Measurements from ENCODE around the gene IFFO2.
A peak's percentile ranks its signal among the peaks of the same experiment; 100 is the strongest.

Gene IFFO2

GRCh38 chr1:18934205-18935000, 22.1 kb downstream of the IFFO2 start:
- no peak for DNase-seq

- DNase-seq, result no peak
Measured at GRCh38 chr1:18932879-18933278, 23.6 kb downstream of the IFFO2 start.

- no peak for DNase-seq
Measured at GRCh38 chr1:18932387-18932786, 24.1 kb downstream of the IFFO2 start.

GRCh38 chr1:18931730-18932129, 24.7 kb downstream of the IFFO2 start:
- no peak for DNase-seq

- no peak for DNase-seq
Measured at GRCh38 chr1:18929686-18930085, 26.8 kb downstream of the IFFO2 start.

GRCh38 chr1:18928985-18929384, 27.5 kb downstream of the IFFO2 start:
- no peak for DNase-seq

- DNase-seq, result no peak
Measured at GRCh38 chr1:18928406-18928805, 28.1 kb downstream of the IFFO2 start.

- peak; percentile 45 for DNase-seq
Measured at GRCh38 chr1:18927654-18928272, 28.7 kb downstream of the IFFO2 start.

GRCh38 chr1:18927082-18927653, 29.3 kb downstream of the IFFO2 start:
- peak; percentile 56 for DNase-seq

GRCh38 chr1:18926315-18927081, 30.0 kb downstream of the IFFO2 start:
- peak; percentile 93 for DNase-seq

- DNase-seq, result no peak
Measured at GRCh38 chr1:18925279-18925678, 31.2 kb downstream of the IFFO2 start.

- DNase-seq, result no peak
Measured at GRCh38 chr1:18924221-18924691, 32.2 kb downstream of the IFFO2 start.

GRCh38 chr1:18923756-18924211, 32.7 kb downstream of the IFFO2 start:
- no peak for DNase-seq

GRCh38 chr1:18922848-18923755, 33.4 kb downstream of the IFFO2 start:
- DNase-seq, result no peak

GRCh38 chr1:18922319-18922726, 34.2 kb downstream of the IFFO2 start:
- no peak for DNase-seq

GRCh38 chr1:18921516-18922251, 34.8 kb downstream of the IFFO2 start:
- no peak for DNase-seq

- no peak for DNase-seq
Measured at GRCh38 chr1:18920931-18921330, 35.5 kb downstream of the IFFO2 start.

- no peak for DNase-seq
Measured at GRCh38 chr1:18919956-18920355, 36.5 kb downstream of the IFFO2 start.

GRCh38 chr1:18919197-18919905, 37.1 kb downstream of the IFFO2 start:
- no peak for DNase-seq

- no peak for DNase-seq
Measured at GRCh38 chr1:18918417-18918816, 38.1 kb downstream of the IFFO2 start.

Measured in stimulated activated CD4-positive, alpha-beta T cell treated with anti-CD3 and anti-CD28 coated beads, Interleukin-1b, Interleukin-23, amount 100 ng/mL, for 48 hours (primary cell).